HCT116 (cell line): Measurements from ENCODE around the gene TDRD10. TPM values are rescaled to one million over a fixed set of nuclear protein-coding genes. Genes with fewer than 3 reads are reported as not detected.

Source experiments
- ATAC-seq: fragments of 200-7000 bp; cut with Tn5 transposase; 2 replicates; pipeline ENCODE4 v1.9.1; 2020; ENCODE audit warnings: mild to moderate bottlenecking, moderate library complexity
- BruUV-seq: library from RNA; stranded (reverse); fragments of 400-500 nt; replicated peaks from 2 replicates; lab custom pipeline; 2021; lab: Mats Ljungman, UMichigan
- CTCF ChIA-PET: fragments of 300-600 bp; sonication (Branson Sonifier 250); formaldehyde crosslinking; loops from one replicate; lab custom pipeline; 2021; ENCODE audit warnings: antibody characterized with exemption; lab: Charles Lee
- POLR2A ChIA-PET: fragments of 300-600, 350-600 bp; sonication (Branson Sonifier 250); formaldehyde crosslinking; loops from one replicate; lab custom pipeline; 2021; ENCODE audit warnings: antibody characterized with exemption; lab: Charles Lee
- RAD21 ChIA-PET, 2 experiments: fragments of 300-600 bp; sonication (Branson Sonifier 250); formaldehyde crosslinking; loops; one replicate each; lab custom pipeline; 2023; ENCODE audit warnings: low total read pairs in 2 of 2; ENCODE audit not compliant: uncharacterized antibody in 2 of 2, unreplicated experiment in 2 of 2, low non-redundant PET in 1 of 2; lab: Charles Lee
- DNase-seq: peaks from one replicate; pipeline ENCODE4 v3.0.0-alpha.2; 2010; ENCODE audit warnings: low read depth, low spot score
- H2AFZ ChIP-seq: fragments of 200-600 bp; shearing (Covaris generic), sonication (generic); 2 replicates; pipeline ENCODE4 v1.6.1; 2017; ENCODE audit warnings: low read depth, mixed run types, mixed read lengths, antibody characterized with exemption, low read length; ENCODE audit not compliant: poor library complexity, severe bottlenecking
- H3K27ac ChIP-seq: 2 replicates; pipeline ENCODE4 v1.5.1; 2012; ENCODE audit warnings: low read depth, low read length
- H3K27me3 ChIP-seq: fragments of 200-600 bp; sonication (generic); 2 replicates; pipeline ENCODE4 v1.6.1; 2016; ENCODE audit warnings: mixed run types, low read length, mixed read lengths; ENCODE audit not compliant: insufficient read depth
- H3K36me3 ChIP-seq, 2 experiments: fragments of 200-500 bp in 1 of 2; fragments of 200-600 bp in 1 of 2; sonication (Bioruptor generic) in 1 of 2; sonication (generic) in 1 of 2; 2 replicates each; pipeline versions ENCODE4 v1.5.1 to v1.6.1; 2014 to 2016; ENCODE audit warnings: low read length in 2 of 2, inconsistent platforms in 1 of 2, mixed read lengths in 1 of 2, mixed run types in 1 of 2; ENCODE audit not compliant: insufficient read depth in 2 of 2, control insufficient read depth in 1 of 2
- H3K4me1 ChIP-seq, 2 experiments: fragments of 200-600 bp in 1 of 2; sonication (generic) in 1 of 2; 2 replicates each; pipeline versions ENCODE4 v1.5.1 to v1.6.1; 2012 to 2017; ENCODE audit warnings: low read length in 2 of 2, inconsistent platforms in 1 of 2, mild to moderate bottlenecking in 1 of 2, mixed read lengths in 1 of 2, mixed run types in 1 of 2, moderate library complexity in 1 of 2; ENCODE audit not compliant: insufficient read depth in 2 of 2, control insufficient read depth in 1 of 2
- H3K4me2 ChIP-seq: fragments of 200-600 bp; sonication (generic); 2 replicates; pipeline ENCODE4 v1.6.1; 2017; ENCODE audit warnings: mixed run types, low read length, mixed read lengths
- H3K4me3 ChIP-seq, 2 experiments: fragments of 200-600 bp in 1 of 2; sonication (generic) in 1 of 2; replicated peaks in 1 of 2; 2 replicates each; pipeline ENCODE4 v1.5.1; 2011 to 2016; ENCODE audit warnings: low read length in 2 of 2, control low read depth in 1 of 2, low read depth in 1 of 2, mild to moderate bottlenecking in 1 of 2, mixed read lengths in 1 of 2, mixed run types in 1 of 2
- H3K79me2 ChIP-seq: fragments of 200-600 bp; sonication (generic); 2 replicates; pipeline ENCODE4 v1.6.1; 2017; ENCODE audit warnings: mild to moderate bottlenecking, mixed run types, low read length, moderate library complexity, mixed read lengths; ENCODE audit not compliant: insufficient read depth
- H3K9ac ChIP-seq: fragments of 200-600 bp; sonication (generic); 2 replicates; pipeline ENCODE4 v1.6.1; 2016; ENCODE audit warnings: low read length, mixed read lengths
- H3K9me2 ChIP-seq: fragments of 200-600 bp; sonication (generic), shearing (Covaris generic); 2 replicates; pipeline ENCODE4 v1.6.1; 2017; ENCODE audit warnings: mixed run types, mild to moderate bottlenecking, moderate library complexity; ENCODE audit not compliant: insufficient read depth
- H3K9me3 ChIP-seq, 2 experiments: fragments of 200-500 bp in 1 of 2; fragments of 200-600 bp in 1 of 2; sonication (Bioruptor generic) in 1 of 2; sonication (generic) in 1 of 2; 2 replicates each; pipeline ENCODE4 v1.6.1; 2014 to 2017; ENCODE audit warnings: low read length in 2 of 2, mixed read lengths in 2 of 2, inconsistent platforms in 1 of 2, low read depth in 1 of 2, mild to moderate bottlenecking in 1 of 2, mixed run types in 1 of 2, moderate library complexity in 1 of 2; ENCODE audit not compliant: control insufficient read depth in 1 of 2, insufficient read depth in 1 of 2
- H4K20me1 ChIP-seq: fragments of 200-600 bp; sonication (generic), shearing (Covaris generic); 2 replicates; pipeline ENCODE4 v1.6.1; 2017; ENCODE audit warnings: mixed run types, mild to moderate bottlenecking, moderate library complexity; ENCODE audit not compliant: insufficient read depth
- CEBPB ChIP-seq: IDR thresholded peaks from 2 replicates; pipeline ENCODE4 v1.6.1; 2012; ENCODE audit warnings: low read depth
- EZH2 ChIP-seq: fragments of 200-600 bp; sonication (generic); IDR thresholded peaks from 2 replicates; pipeline ENCODE4 v1.6.1; 2017; ENCODE audit warnings: antibody characterized with exemption, mixed run types
- EZH2phosphoT487 ChIP-seq: fragments of 200-600 bp; IDR thresholded peaks from 2 replicates; pipeline ENCODE4 v1.6.1; 2018; ENCODE audit warnings: antibody characterized with exemption, borderline replicate concordance
- FOSL1 ChIP-seq: IDR thresholded peaks from 2 replicates; pipeline ENCODE4 v1.6.1; 2012; ENCODE audit warnings: low read depth
- JUND ChIP-seq: IDR thresholded peaks from 2 replicates; pipeline ENCODE4 v1.6.1; 2012
- POLR2A ChIP-seq: IDR thresholded peaks from 2 replicates; pipeline ENCODE4 v1.7.0; 2011; ENCODE audit warnings: borderline replicate concordance; ENCODE audit not compliant: insufficient read depth, insufficient read length; ENCODE audit errors: extremely low read depth
- POLR2AphosphoS5 ChIP-seq: IDR thresholded peaks from 2 replicates; pipeline ENCODE4 v1.6.1; 2011; ENCODE audit warnings: mild to moderate bottlenecking, low read depth, low read length, moderate library complexity
- RAD21 ChIP-seq: IDR thresholded peaks from 2 replicates; pipeline ENCODE4 v1.6.1; 2012; ENCODE audit warnings: low read depth, mild to moderate bottlenecking
- SIN3A ChIP-seq: IDR thresholded peaks from 2 replicates; pipeline ENCODE4 v1.6.1; 2012; ENCODE audit warnings: low read depth
- SP1 ChIP-seq: IDR thresholded peaks from 2 replicates; pipeline ENCODE4 v1.6.1; 2012; ENCODE audit warnings: low read depth
- TCF7L2 ChIP-seq: IDR thresholded peaks from 2 replicates; pipeline ENCODE4 v1.7.0; 2011; ENCODE audit warnings: borderline replicate concordance, inconsistent platforms; ENCODE audit not compliant: insufficient read depth, insufficient read length; ENCODE audit errors: extremely low read depth
- ZNF274 ChIP-seq: fragments of 200-500 bp; sonication (Bioruptor generic); IDR thresholded peaks from 2 replicates; pipeline ENCODE4 v1.6.1; 2014; ENCODE audit warnings: mild to moderate bottlenecking, low read depth, low read length, inconsistent platforms
- intact Hi-C: fragments of 100-400 bp; cut with micrococcal nuclease; formaldehyde crosslinking; loops from 2 replicates; pipeline ENCODE4 v1.10.0; 2022
- total RNA-seq: library from RNA; stranded (reverse); gene quantifications from one replicate; pipeline ENCODE4 v1.2.1, GENCODE V29; 2021; ENCODE audit not compliant: unreplicated experiment
- TF ChIP-seq, protein P1 (sequence below), 3 experiments: fragments of 200-600 bp in 1 of 3; sonication (generic) in 1 of 3; IDR thresholded peaks in 2 of 3; conservative IDR thresholded peaks in 1 of 3; 2 replicates each; pipeline ENCODE4 v1.5.1; 2012 to 2017; ENCODE audit warnings: low read depth in 2 of 3, low read length in 2 of 3, antibody characterized with exemption in 1 of 3, borderline replicate concordance in 1 of 3, control low read depth in 1 of 3, mild to moderate bottlenecking in 1 of 3, mixed read lengths in 1 of 3, mixed run types in 1 of 3, moderate library complexity in 1 of 3; ENCODE audit not compliant: insufficient read depth in 1 of 3
- TF ChIP-seq, protein P2 (sequence below): IDR thresholded peaks from 2 replicates; pipeline ENCODE4 v1.6.1; 2012; ENCODE audit warnings: low read depth
- TF ChIP-seq, protein P3 (sequence below): IDR thresholded peaks from 2 replicates; pipeline ENCODE4 v1.6.1; 2012
- TF ChIP-seq, protein P4 (sequence below): IDR thresholded peaks from 2 replicates; pipeline ENCODE4 v1.6.1; 2012
- TF ChIP-seq, protein P5 (sequence below): IDR thresholded peaks from 2 replicates; pipeline ENCODE4 v1.6.1; 2011; ENCODE audit warnings: mild to moderate bottlenecking, low read length, moderate library complexity; ENCODE audit not compliant: insufficient replicate concordance; ENCODE audit errors: extremely low read depth

Gene TDRD10
- total RNA-seq, 1 experiment from 2014 or later = not detected

DNA sequence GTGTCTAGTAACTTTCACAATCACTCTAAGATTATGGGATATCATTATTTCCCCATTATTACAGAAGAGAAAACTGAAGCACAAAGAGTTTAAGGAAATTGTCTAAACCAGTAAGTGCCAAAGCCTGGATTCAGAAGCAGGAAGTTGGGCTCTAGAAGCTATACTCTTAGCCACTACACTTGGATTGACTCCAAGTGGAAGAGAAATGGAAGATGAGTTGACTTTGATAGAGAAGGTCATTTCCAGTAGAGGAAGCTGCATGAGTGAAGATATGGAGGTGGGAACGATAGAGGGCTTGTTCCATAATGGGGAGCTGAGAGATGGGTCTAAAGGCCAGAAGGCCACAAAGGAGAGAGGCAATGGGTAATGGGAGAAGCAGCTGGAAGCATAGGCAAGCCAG lies 11.7 kb upstream of the TDRD10 start:
- Histone ChIP-seq H3K79me2 (no peaks in the 10 kb centered on the region), H3K36me3 (no peaks in the 10 kb centered on the region), H4K20me1 (no peaks in the 10 kb centered on the region), H3K4me1 (peaks cover 0 to under 1% of the 10 kb centered on the region in 2 experiments; a peak in 1 of 4 replicates), H3K27ac (no peak overlapping the region), H3K4me2 (no peak overlapping the region), H3K9ac (no peak overlapping the region), H3K4me3 (no peak overlapping the region), H2AFZ (no peak overlapping the region), H3K27me3 (peaks cover 6% of the 10 kb centered on the region; the same call in 1 of the 2 replicates), H3K9me2 (no peaks in the 10 kb centered on the region), H3K9me3 (no peaks in the 10 kb centered on the region)
- ATAC-seq = no peak
- POLR2A ChIA-PET = no interaction called here
- RAD21 ChIA-PET = no interaction called here
- intact Hi-C loops = no loop called here
- no peak for DNase-seq
- no TSS peak for BruUV-seq
- CTCF ChIA-PET = interaction anchor here (1.6 kb wide), 1 partner anchor 9 kb away, joined by 3 read pairs; no protein-coding TSS in a partner anchor
- TF ChIP-seq CEBPB (no peak), EZH2phosphoT487 (no peak), FOSL1 (no peak), JUND (no peak), ZNF274 (no peak), POLR2A (no peak), SIN3A (no peak), EZH2 (no peak), TCF7L2 (no peak), SP1 (no peak), RAD21 (no peak), POLR2AphosphoS5 (no peak)
- TF ChIP-seq, protein P1, sequence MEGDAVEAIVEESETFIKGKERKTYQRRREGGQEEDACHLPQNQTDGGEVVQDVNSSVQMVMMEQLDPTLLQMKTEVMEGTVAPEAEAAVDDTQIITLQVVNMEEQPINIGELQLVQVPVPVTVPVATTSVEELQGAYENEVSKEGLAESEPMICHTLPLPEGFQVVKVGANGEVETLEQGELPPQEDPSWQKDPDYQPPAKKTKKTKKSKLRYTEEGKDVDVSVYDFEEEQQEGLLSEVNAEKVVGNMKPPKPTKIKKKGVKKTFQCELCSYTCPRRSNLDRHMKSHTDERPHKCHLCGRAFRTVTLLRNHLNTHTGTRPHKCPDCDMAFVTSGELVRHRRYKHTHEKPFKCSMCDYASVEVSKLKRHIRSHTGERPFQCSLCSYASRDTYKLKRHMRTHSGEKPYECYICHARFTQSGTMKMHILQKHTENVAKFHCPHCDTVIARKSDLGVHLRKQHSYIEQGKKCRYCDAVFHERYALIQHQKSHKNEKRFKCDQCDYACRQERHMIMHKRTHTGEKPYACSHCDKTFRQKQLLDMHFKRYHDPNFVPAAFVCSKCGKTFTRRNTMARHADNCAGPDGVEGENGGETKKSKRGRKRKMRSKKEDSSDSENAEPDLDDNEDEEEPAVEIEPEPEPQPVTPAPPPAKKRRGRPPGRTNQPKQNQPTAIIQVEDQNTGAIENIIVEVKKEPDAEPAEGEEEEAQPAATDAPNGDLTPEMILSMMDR (IDR thresholded peaks at IDR 0.05 in 2 of 3, conservative IDR thresholded peaks at IDR 0.05 in 1 of 3; ENCODE audit: borderline replicate concordance in 1 of 3, insufficient read depth in 1 of 3, low read depth in 2 of 3, low read length in 2 of 3) = no peak
- TF ChIP-seq, protein P2, sequence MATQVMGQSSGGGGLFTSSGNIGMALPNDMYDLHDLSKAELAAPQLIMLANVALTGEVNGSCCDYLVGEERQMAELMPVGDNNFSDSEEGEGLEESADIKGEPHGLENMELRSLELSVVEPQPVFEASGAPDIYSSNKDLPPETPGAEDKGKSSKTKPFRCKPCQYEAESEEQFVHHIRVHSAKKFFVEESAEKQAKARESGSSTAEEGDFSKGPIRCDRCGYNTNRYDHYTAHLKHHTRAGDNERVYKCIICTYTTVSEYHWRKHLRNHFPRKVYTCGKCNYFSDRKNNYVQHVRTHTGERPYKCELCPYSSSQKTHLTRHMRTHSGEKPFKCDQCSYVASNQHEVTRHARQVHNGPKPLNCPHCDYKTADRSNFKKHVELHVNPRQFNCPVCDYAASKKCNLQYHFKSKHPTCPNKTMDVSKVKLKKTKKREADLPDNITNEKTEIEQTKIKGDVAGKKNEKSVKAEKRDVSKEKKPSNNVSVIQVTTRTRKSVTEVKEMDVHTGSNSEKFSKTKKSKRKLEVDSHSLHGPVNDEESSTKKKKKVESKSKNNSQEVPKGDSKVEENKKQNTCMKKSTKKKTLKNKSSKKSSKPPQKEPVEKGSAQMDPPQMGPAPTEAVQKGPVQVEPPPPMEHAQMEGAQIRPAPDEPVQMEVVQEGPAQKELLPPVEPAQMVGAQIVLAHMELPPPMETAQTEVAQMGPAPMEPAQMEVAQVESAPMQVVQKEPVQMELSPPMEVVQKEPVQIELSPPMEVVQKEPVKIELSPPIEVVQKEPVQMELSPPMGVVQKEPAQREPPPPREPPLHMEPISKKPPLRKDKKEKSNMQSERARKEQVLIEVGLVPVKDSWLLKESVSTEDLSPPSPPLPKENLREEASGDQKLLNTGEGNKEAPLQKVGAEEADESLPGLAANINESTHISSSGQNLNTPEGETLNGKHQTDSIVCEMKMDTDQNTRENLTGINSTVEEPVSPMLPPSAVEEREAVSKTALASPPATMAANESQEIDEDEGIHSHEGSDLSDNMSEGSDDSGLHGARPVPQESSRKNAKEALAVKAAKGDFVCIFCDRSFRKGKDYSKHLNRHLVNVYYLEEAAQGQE = no peak
- TF ChIP-seq, protein P3, sequence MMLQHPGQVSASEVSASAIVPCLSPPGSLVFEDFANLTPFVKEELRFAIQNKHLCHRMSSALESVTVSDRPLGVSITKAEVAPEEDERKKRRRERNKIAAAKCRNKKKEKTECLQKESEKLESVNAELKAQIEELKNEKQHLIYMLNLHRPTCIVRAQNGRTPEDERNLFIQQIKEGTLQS = no peak
- TF ChIP-seq, protein P4, sequence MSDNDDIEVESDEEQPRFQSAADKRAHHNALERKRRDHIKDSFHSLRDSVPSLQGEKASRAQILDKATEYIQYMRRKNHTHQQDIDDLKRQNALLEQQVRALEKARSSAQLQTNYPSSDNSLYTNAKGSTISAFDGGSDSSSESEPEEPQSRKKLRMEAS = no peak
- TF ChIP-seq, protein P5, sequence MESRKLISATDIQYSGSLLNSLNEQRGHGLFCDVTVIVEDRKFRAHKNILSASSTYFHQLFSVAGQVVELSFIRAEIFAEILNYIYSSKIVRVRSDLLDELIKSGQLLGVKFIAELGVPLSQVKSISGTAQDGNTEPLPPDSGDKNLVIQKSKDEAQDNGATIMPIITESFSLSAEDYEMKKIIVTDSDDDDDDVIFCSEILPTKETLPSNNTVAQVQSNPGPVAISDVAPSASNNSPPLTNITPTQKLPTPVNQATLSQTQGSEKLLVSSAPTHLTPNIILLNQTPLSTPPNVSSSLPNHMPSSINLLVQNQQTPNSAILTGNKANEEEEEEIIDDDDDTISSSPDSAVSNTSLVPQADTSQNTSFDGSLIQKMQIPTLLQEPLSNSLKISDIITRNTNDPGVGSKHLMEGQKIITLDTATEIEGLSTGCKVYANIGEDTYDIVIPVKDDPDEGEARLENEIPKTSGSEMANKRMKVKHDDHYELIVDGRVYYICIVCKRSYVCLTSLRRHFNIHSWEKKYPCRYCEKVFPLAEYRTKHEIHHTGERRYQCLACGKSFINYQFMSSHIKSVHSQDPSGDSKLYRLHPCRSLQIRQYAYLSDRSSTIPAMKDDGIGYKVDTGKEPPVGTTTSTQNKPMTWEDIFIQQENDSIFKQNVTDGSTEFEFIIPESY = no peak
